ENCODE data around the gene FAM181A.

DNA sequence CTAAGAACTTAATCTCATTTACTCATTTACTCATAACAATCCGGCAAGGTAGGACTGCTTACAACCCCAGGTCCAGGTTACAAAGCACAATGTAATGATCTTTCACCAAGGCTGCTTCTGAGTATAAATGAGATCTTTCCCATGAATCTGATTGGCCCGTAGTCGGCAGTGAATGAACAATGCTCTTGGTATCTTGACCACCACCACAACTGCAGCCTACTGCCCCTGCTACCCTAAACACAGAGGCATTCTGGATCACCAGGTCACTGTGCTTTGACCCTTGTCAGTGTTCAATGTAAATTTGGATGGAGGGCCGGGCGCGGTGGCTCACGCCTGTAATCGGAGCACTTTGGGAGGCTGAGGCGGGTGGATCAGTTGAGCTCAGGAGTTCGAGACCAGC is 15.9 kb downstream of the FAM181A start:
- TF ChIP-seq EZH2 (IDR thresholded peaks at IDR 0.05; ENCODE audit: insufficient read depth, poor library complexity, severe bottlenecking) (no peak), EZH2phosphoT487 (IDR thresholded peaks at IDR 0.05; ENCODE audit: insufficient read depth, low read depth) (no peak)
